ENCODE results near the gene PLEKHA1.

PLEKHA1 gene

GRCh38 chr10:122392835-122393234 is 18.3 kb downstream of the PLEKHA1 start:
- DNase-seq (ENCODE audit: low read depth, low spot score) = no peak
- no CpG with 5 or more reads among the region's 2 CpGs for WGBS (ENCODE audit: insufficient coverage, insufficient read length)
- Histone ChIP-seq H3K27me3 (ENCODE audit: control insufficient read depth, insufficient read depth, low read length) (no peaks in the 10 kb centered on the region), H3K27ac (ENCODE audit: low read length) (no peak overlapping the region), H3K4me3 (ENCODE audit: low read length) (no peak overlapping the region), H3K36me3 (ENCODE audit: control insufficient read depth, insufficient read depth, low read length) (no peaks in the 10 kb centered on the region), H3K4me1 (ENCODE audit: control insufficient read depth, insufficient read depth, low read length) (no peaks in the 10 kb centered on the region), H3K9me3 (ENCODE audit: control insufficient read depth, insufficient read depth, low read length) (no peaks in the 10 kb centered on the region)

- no peak overlapping the region for H3K4me3 ChIP-seq (ENCODE audit: low read length)
- DNase-seq (ENCODE audit: low read depth, low spot score) = no peak
- no peak overlapping the region for H3K27ac ChIP-seq (ENCODE audit: low read length)
- no peaks in the 10 kb centered on the region for H3K27me3 ChIP-seq (ENCODE audit: control insufficient read depth, insufficient read depth, low read length)
- no peaks in the 10 kb centered on the region for H3K4me1 ChIP-seq (ENCODE audit: control insufficient read depth, insufficient read depth, low read length)
- WGBS (ENCODE audit: insufficient coverage, insufficient read length) = no CpG with 5 or more reads among the region's 2 CpGs
- no peaks in the 10 kb centered on the region for H3K9me3 ChIP-seq (ENCODE audit: control insufficient read depth, insufficient read depth, low read length)
- H3K36me3 ChIP-seq (ENCODE audit: control insufficient read depth, insufficient read depth, low read length) = no peaks in the 10 kb centered on the region
These were observed 18.8 kb downstream of the PLEKHA1 start for GRCh38 chr10:122393288-122393687.

- H3K36me3 ChIP-seq (ENCODE audit: control insufficient read depth, insufficient read depth, low read length) = no peaks in the 10 kb centered on the region
- H3K4me3 ChIP-seq (ENCODE audit: low read length) = no peak overlapping the region
- WGBS (ENCODE audit: insufficient coverage, insufficient read length) = no CpG with 5 or more reads among the region's 5 CpGs
- DNase-seq (ENCODE audit: low read depth, low spot score) = no peak
- no peaks in the 10 kb centered on the region for H3K9me3 ChIP-seq (ENCODE audit: control insufficient read depth, insufficient read depth, low read length)
- H3K27ac ChIP-seq (ENCODE audit: low read length) = no peak overlapping the region
- H3K27me3 ChIP-seq (ENCODE audit: control insufficient read depth, insufficient read depth, low read length) = no peaks in the 10 kb centered on the region
- H3K4me1 ChIP-seq (ENCODE audit: control insufficient read depth, insufficient read depth, low read length) = no peaks in the 10 kb centered on the region
These were observed 28.1 kb downstream of the PLEKHA1 start for GRCh38 chr10:122402548-122403131.

DNA sequence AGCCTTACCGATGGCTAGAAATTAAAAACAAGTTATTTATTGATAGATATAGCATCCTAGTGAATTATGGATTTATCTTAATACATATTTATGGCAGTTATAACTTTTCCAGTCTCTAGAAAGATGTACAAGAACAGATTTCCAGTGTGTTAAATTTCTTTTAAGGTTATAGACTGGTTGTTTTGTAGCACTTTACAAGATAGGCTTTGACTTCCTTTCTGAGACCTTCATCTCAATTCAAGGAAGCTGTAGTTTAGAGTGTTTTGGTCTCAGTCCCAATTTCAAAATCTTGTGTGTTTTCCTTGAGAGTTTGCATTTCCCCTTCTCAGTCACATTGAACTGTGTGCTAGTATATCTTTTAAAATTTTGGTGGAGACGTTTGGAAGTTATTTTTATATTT is 30.1 kb downstream of the PLEKHA1 start:
- H3K4me1 ChIP-seq (ENCODE audit: control insufficient read depth, insufficient read depth, low read length) = no peaks in the 10 kb centered on the region

DNA sequence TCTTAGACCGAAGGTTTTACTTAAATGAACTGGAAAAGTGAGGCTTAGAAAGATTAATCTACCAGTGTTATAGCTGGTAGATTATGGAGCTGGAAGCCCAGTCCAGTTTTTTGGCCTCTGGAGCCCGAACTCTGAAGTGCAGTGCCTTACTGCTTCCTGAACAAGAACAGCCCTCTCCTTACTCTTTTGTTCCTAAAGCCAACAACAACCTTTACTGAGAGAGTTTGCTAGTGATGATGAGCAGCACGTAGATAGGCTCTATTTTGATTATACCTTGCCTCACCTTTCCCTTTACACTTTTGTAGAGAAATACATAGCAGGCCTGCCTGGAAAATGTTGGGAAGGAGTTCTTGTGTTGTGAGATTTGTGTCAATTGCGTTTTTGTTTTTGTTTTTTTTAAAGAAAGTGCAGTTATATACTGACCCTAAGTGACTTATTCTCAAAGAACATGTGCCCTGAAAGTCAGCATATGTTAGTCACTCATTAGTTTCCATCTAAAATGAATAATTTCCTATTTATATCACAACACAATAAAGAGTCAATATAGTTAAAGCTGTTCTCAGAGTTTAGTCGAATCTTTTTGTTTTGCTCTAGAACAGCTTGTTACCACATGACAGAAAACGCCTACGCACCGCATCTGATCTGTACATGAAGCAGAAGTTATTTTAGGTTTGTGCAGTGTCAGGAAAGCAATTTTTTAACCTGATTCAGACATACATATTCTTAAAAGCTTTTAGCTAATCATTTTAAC is 33.0 kb downstream of the PLEKHA1 start:
- Histone ChIP-seq H3K4me3 (ENCODE audit: low read length) (no peak overlapping the region), H3K27ac (ENCODE audit: low read length) (no peak overlapping the region), H3K9me3 (ENCODE audit: control insufficient read depth, insufficient read depth, low read length) (no peaks in the 10 kb centered on the region), H3K4me1 (ENCODE audit: control insufficient read depth, insufficient read depth, low read length) (no peaks in the 10 kb centered on the region), H3K36me3 (ENCODE audit: control insufficient read depth, insufficient read depth, low read length) (no peaks in the 10 kb centered on the region), H3K27me3 (ENCODE audit: control insufficient read depth, insufficient read depth, low read length) (no peaks in the 10 kb centered on the region)
- DNase-seq (ENCODE audit: low read depth, low spot score) = no peak
- no CpG with 5 or more reads among the region's 8 CpGs for WGBS (ENCODE audit: insufficient coverage, insufficient read length)

More for the DNA sequence above, 30.1 kb downstream of the PLEKHA1 start:
- Histone ChIP-seq H3K9me3 (ENCODE audit: control insufficient read depth, insufficient read depth, low read length) (no peaks in the 10 kb centered on the region), H3K36me3 (ENCODE audit: control insufficient read depth, insufficient read depth, low read length) (no peaks in the 10 kb centered on the region), H3K27me3 (ENCODE audit: control insufficient read depth, insufficient read depth, low read length) (no peaks in the 10 kb centered on the region), H3K27ac (ENCODE audit: low read length) (no peak overlapping the region), H3K4me3 (ENCODE audit: low read length) (no peak overlapping the region)
- no CpG with 5 or more reads among the region's 2 CpGs for WGBS (ENCODE audit: insufficient coverage, insufficient read length)
- DNase-seq (ENCODE audit: low read depth, low spot score) = no peak

DNA sequence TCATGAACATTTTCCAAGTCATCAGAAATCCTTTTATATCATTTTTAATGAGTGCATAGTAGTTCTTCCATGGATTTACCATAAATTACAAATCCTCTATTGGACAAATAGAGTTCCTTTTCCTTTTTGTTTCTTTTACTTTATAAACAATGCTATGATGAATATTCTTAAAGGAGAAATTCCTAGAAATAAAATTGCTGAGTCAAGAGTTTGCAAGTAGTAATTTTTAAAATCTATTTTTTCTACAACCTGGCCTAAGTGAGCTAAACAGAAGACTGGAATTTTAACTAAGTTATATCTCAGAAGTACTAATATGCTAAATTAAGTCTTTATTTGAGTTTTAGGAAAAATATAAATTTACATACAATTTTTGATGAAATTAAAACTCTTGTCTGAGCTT is 38.8 kb downstream of the PLEKHA1 start:
- no peak overlapping the region for H3K27ac ChIP-seq (ENCODE audit: low read length)
- DNase-seq (ENCODE audit: low read depth, low spot score) = no peak
- no peak overlapping the region for H3K4me3 ChIP-seq (ENCODE audit: low read length)
- H3K27me3 ChIP-seq (ENCODE audit: control insufficient read depth, insufficient read depth, low read length) = no peaks in the 10 kb centered on the region
- no peaks in the 10 kb centered on the region for H3K36me3 ChIP-seq (ENCODE audit: control insufficient read depth, insufficient read depth, low read length)
- no peaks in the 10 kb centered on the region for H3K4me1 ChIP-seq (ENCODE audit: control insufficient read depth, insufficient read depth, low read length)
- no peaks in the 10 kb centered on the region for H3K9me3 ChIP-seq (ENCODE audit: control insufficient read depth, insufficient read depth, low read length)

DNA sequence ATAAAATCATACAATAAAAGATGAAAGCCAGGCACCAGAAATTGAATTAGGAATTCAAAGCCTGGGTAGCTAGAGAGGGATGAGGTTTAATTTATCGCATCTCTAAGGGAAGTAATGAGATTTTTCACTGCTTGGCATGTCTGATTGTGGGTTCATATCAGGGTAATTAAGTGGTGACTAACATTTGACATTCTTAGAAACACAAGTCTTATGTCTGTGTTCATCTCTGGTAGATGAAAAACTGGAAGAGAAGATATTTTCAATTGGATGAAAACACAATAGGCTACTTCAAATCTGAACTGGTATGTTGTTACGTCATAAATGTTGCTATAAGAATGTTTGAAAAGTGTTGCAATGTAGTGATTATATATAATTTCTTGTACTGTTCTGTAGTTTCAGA is 43.2 kb downstream of the PLEKHA1 start:
- no CpG with 5 or more reads among the region's 2 CpGs for WGBS (ENCODE audit: insufficient coverage, insufficient read length)
- Histone ChIP-seq H3K4me1 (ENCODE audit: control insufficient read depth, insufficient read depth, low read length) (no peaks in the 10 kb centered on the region), H3K4me3 (ENCODE audit: low read length) (no peak overlapping the region), H3K36me3 (ENCODE audit: control insufficient read depth, insufficient read depth, low read length) (no peaks in the 10 kb centered on the region), H3K9me3 (ENCODE audit: control insufficient read depth, insufficient read depth, low read length) (no peaks in the 10 kb centered on the region), H3K27ac (ENCODE audit: low read length) (no peak overlapping the region), H3K27me3 (ENCODE audit: control insufficient read depth, insufficient read depth, low read length) (no peaks in the 10 kb centered on the region)
- no peak for DNase-seq (ENCODE audit: low read depth, low spot score)

- WGBS (ENCODE audit: insufficient coverage, insufficient read length) = no CpG with 5 or more reads among the region's 1 CpG
- no peak overlapping the region for H3K27ac ChIP-seq (ENCODE audit: low read length)
- no peak for DNase-seq (ENCODE audit: low read depth, low spot score)
- H3K36me3 ChIP-seq (ENCODE audit: control insufficient read depth, insufficient read depth, low read length) = no peaks in the 10 kb centered on the region
- no peaks in the 10 kb centered on the region for H3K27me3 ChIP-seq (ENCODE audit: control insufficient read depth, insufficient read depth, low read length)
- no peaks in the 10 kb centered on the region for H3K4me1 ChIP-seq (ENCODE audit: control insufficient read depth, insufficient read depth, low read length)
- H3K9me3 ChIP-seq (ENCODE audit: control insufficient read depth, insufficient read depth, low read length) = no peaks in the 10 kb centered on the region
- H3K4me3 ChIP-seq (ENCODE audit: low read length) = no peak overlapping the region
These were observed 44.5 kb downstream of the PLEKHA1 start for GRCh38 chr10:122419016-122419415.

DNA sequence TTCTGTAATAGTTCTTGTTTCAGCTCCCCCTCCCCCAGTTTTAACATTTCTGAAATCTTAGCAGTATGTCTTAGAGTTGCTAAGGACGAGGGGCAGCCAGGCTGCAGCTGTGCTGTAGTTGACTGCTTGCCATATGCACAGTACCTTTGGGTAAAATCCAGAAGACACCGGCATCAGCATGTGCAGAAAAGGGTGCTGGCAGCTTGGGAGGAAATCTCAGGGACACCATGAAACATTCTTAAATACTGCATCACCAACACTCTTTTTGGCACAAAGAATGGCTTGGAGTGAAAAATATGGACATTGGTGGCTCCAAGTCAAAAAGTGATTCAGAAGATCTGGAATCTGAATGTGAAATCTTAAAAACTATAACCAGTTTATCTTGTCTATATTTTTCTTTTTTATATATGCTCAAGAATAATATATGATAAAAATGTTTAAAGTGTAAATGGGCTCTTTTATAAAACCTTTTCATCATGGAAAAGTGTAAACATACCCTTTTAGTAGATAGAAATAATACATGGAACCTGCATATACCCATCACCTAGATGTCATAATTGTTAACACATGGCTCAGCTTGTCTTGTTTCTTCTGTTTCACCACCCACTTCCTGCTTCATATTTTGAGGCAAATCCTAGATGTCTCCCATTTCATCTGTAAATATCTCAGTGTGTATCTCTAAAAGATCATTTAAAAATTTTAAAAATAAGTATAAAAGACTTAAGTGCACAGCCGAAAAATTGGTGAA is 45.5 kb downstream of the PLEKHA1 start:
- H3K27ac ChIP-seq (ENCODE audit: low read length) = no peak overlapping the region
- no peak for DNase-seq (ENCODE audit: low read depth, low spot score)
- H3K36me3 ChIP-seq (ENCODE audit: control insufficient read depth, insufficient read depth, low read length) = no peaks in the 10 kb centered on the region
- H3K4me1 ChIP-seq (ENCODE audit: control insufficient read depth, insufficient read depth, low read length) = no peaks in the 10 kb centered on the region
- H3K9me3 ChIP-seq (ENCODE audit: control insufficient read depth, insufficient read depth, low read length) = no peaks in the 10 kb centered on the region
- WGBS (ENCODE audit: insufficient coverage, insufficient read length) = no CpG with 5 or more reads among the region's 3 CpGs
- no peaks in the 10 kb centered on the region for H3K27me3 ChIP-seq (ENCODE audit: control insufficient read depth, insufficient read depth, low read length)
- no peak overlapping the region for H3K4me3 ChIP-seq (ENCODE audit: low read length)

DNA sequence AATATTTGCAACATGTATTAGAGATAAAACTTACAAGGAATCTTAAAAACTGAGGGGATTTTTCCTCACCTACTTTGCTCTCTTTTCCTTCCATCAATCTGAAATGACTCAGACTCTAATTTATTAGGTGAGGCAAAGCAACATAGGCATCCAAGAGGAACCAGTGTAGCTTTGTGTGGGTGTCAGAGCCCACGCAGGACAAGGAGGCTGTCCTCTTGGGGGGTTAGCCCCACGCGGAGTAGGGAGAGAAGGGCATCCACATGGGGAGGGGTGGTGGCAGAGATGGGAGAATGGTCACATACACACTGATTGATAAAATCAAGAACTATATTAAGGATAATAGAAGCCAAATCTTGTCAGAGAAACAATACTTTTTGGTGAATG is 46.1 kb downstream of the PLEKHA1 start:
- WGBS (ENCODE audit: insufficient coverage, insufficient read length) = no CpG with 5 or more reads among the region's 3 CpGs
- Histone ChIP-seq H3K27me3 (ENCODE audit: control insufficient read depth, insufficient read depth, low read length) (no peaks in the 10 kb centered on the region), H3K4me1 (ENCODE audit: control insufficient read depth, insufficient read depth, low read length) (no peaks in the 10 kb centered on the region), H3K36me3 (ENCODE audit: control insufficient read depth, insufficient read depth, low read length) (no peaks in the 10 kb centered on the region), H3K9me3 (ENCODE audit: control insufficient read depth, insufficient read depth, low read length) (no peaks in the 10 kb centered on the region), H3K4me3 (ENCODE audit: low read length) (no peak overlapping the region), H3K27ac (ENCODE audit: low read length) (no peak overlapping the region)
- DNase-seq (ENCODE audit: low read depth, low spot score) = no peak

All from iPS DF 6.9 (cell line).